Measurements from ENCODE around the gene POLR3GL.

Gene POLR3GL

GRCh38 chr1:145993618-145994390, 29.3 kb downstream of the POLR3GL start:
- DNase-seq = no peak

GRCh38 chr1:145994391-145995120, 30.1 kb downstream of the POLR3GL start:
- DNase-seq = no peak

GRCh38 chr1:145995148-145995881, 30.8 kb downstream of the POLR3GL start:
- DNase-seq = no peak

- DNase-seq = no peak
Observed at GRCh38 chr1:145995964-145996432, 31.5 kb downstream of the POLR3GL start.

GRCh38 chr1:145996433-145997015, 32.0 kb downstream of the POLR3GL start, which contains the start of gene TXNIP:
Gene TXNIP (minus strand): TSS chr1:145996579. CDS start chr1:145996266, 313 bp downstream.
- peak; percentile 82 for DNase-seq

- no peak for DNase-seq
Observed at GRCh38 chr1:145997016-145997717, 32.7 kb downstream of the POLR3GL start.

- no peak for DNase-seq
Observed at GRCh38 chr1:145997718-145998023, 33.2 kb downstream of the POLR3GL start.

- no peak for DNase-seq
Observed at GRCh38 chr1:145999321-146000024, 35.0 kb downstream of the POLR3GL start.

GRCh38 chr1:146001709-146002108, 37.2 kb downstream of the POLR3GL start:
- DNase-seq = no peak

- DNase-seq = no peak
Observed at GRCh38 chr1:146007489-146008133, 43.1 kb downstream of the POLR3GL start.

GRCh38 chr1:146010126-146010738, 45.7 kb downstream of the POLR3GL start:
- DNase-seq = no peak

GRCh38 chr1:146012703-146013558, 48.4 kb downstream of the POLR3GL start:
- DNase-seq = peak; percentile 28

- no peak for DNase-seq
Observed at GRCh38 chr1:146013559-146013922, 49.1 kb downstream of the POLR3GL start.

GRCh38 chr1:146016891-146017290, 52.4 kb downstream of the POLR3GL start:
- no peak for DNase-seq

GRCh38 chr1:146019231-146020057, 55.0 kb downstream of the POLR3GL start:
- no peak for DNase-seq

- no peak for DNase-seq
Observed at GRCh38 chr1:146020058-146021049, 55.9 kb downstream of the POLR3GL start.

GRCh38 chr1:146021050-146021445, 56.6 kb downstream of the POLR3GL start:
- no peak for DNase-seq
